D721Med (cell line): Measurements from ENCODE around the gene LRMDA.

Experiments used
- DNase-seq: peaks from one replicate; pipeline ENCODE4 v3.0.0; 2011; ENCODE audit warnings: low spot score; ENCODE audit not compliant: insufficient read length
- FAIRE-seq: peaks from 2 replicates; lab custom pipeline; 2011; peaks lifted over from hg19 to GRCh38; lab: Jason Lieb, UNC
- CTCF ChIP-seq: IDR thresholded peaks from 2 replicates; pipeline ENCODE4 v1.5.1; 2012; ENCODE audit warnings: mild to moderate bottlenecking, control low read depth; ENCODE audit not compliant: insufficient read depth; ENCODE audit errors: missing control alignments

Gene LRMDA

GRCh38 chr10:75726522-75727483, 295.4 kb downstream of the LRMDA start:
- DNase-seq (no peak), FAIRE-seq (no peak)
- no peak for TF ChIP-seq CTCF

GRCh38 chr10:75730847-75731246, 299.4 kb downstream of the LRMDA start:
- FAIRE-seq, result no peak
- TF ChIP-seq CTCF, result no peak

GRCh38 chr10:75733135-75733890, 301.9 kb downstream of the LRMDA start:
- TF ChIP-seq CTCF, result no peak
- no peak for FAIRE-seq
- no peak for DNase-seq

More at GRCh38 chr10:75730847-75731246, 299.4 kb downstream of the LRMDA start:
- no peak for DNase-seq

- FAIRE-seq, result no peak
- DNase-seq, result no peak
- no peak for TF ChIP-seq CTCF
Measured at GRCh38 chr10:75736151-75736640, 304.8 kb downstream of the LRMDA start.

- FAIRE-seq, result no peak
- DNase-seq, result no peak
- no peak for TF ChIP-seq CTCF
Measured at GRCh38 chr10:75736889-75737579, 305.6 kb downstream of the LRMDA start.

- no peak for TF ChIP-seq CTCF
- FAIRE-seq, result no peak
Measured at GRCh38 chr10:75737580-75737949, 306.1 kb downstream of the LRMDA start.

More at GRCh38 chr10:75737580-75737949, 306.1 kb downstream of the LRMDA start:
- DNase-seq, result no peak
